SK-N-MC (cell line): Measurements from ENCODE around the gene GNB3.

Experiments
- DNase-seq: peaks from one replicate; pipeline ENCODE4 v3.0.0-alpha.2; 2011; ENCODE audit warnings: low read depth, low spot score
- H3K27ac ChIP-seq: fragments of 200-600 bp; sonication (generic); 2 replicates; pipeline ENCODE4 v1.5.1; 2016; ENCODE audit warnings: mixed run types
- H3K36me3 ChIP-seq: fragments of 200-600 bp; sonication (generic); 2 replicates; pipeline ENCODE4 v1.6.1; 2017; ENCODE audit warnings: antibody characterized with exemption, low read length, mixed read lengths; ENCODE audit not compliant: insufficient read depth
- H3K4me3 ChIP-seq: fragments of 200-600 bp; sonication (generic); 2 replicates; pipeline ENCODE4 v1.5.1; 2016
- H3K9ac ChIP-seq: fragments of 200-600 bp; sonication (generic); 2 replicates; pipeline ENCODE4 v1.8.0; 2017; ENCODE audit warnings: mixed run types, mixed read lengths; ENCODE audit not compliant: insufficient read length
- H3K9me3 ChIP-seq: fragments of 200-600 bp; sonication (generic); 2 replicates; pipeline ENCODE4 v1.6.1; 2017; ENCODE audit warnings: low read depth, mild to moderate bottlenecking, antibody characterized with exemption, low read length, moderate library complexity, mixed read lengths
- EZH2 ChIP-seq: fragments of 200-600 bp; sonication (generic); IDR thresholded peaks from one replicate; pipeline ENCODE4 v1.6.1; 2017; ENCODE audit warnings: antibody characterized with exemption
- FOXP2 ChIP-seq: optimal IDR thresholded peaks from 2 replicates; pipeline ENCODE3; 2011; ENCODE audit warnings: mild to moderate bottlenecking, moderate library complexity; ENCODE audit not compliant: insufficient read depth; ENCODE audit errors: extremely low read length, control extremely low read depth
- POLR2AphosphoS5 ChIP-seq: IDR thresholded peaks from 2 replicates; pipeline ENCODE4 v1.6.1; 2012; ENCODE audit warnings: mild to moderate bottlenecking, low read depth, low read length, borderline replicate concordance

The GNB3 gene

GRCh38 chr12:6821591-6822425 lies 18.9 kb upstream of the GNB3 start, which contains the start of gene GPR162:
Gene GPR162, plus strand, starts transcription at chr12:6821821. Its CDS starts 2,078 bp downstream, at chr12:6823899.
- Histone ChIP-seq H3K36me3 (no peaks in the 10 kb centered on the region), H3K9me3 (no peaks in the 10 kb centered on the region), H3K27ac (peak within 1 kb of the TSS; percentile 42; the same call in 1 of the 2 replicates), H3K9ac (peak within 1 kb of the TSS; percentile 28), H3K4me3 (peak within 1 kb of the TSS; percentile 78)
- DNase-seq = no peak
- TF ChIP-seq POLR2AphosphoS5 = no peak; the same call in 1 of the 2 replicates
- TF ChIP-seq EZH2 = no peak
- TF ChIP-seq FOXP2 = no peak

- TF ChIP-seq POLR2AphosphoS5 = no peak
- TF ChIP-seq FOXP2 = no peak
- no peak for TF ChIP-seq EZH2
- DNase-seq = no peak
- H3K9me3 ChIP-seq = no peaks in the 10 kb centered on the region
- no peaks in the 10 kb centered on the region for H3K36me3 ChIP-seq
- H3K4me3 ChIP-seq = peak overlapping the region; percentile 78
- no peak overlapping the region for H3K9ac ChIP-seq
- no peak overlapping the region for H3K27ac ChIP-seq
Measured at GRCh38 chr12:6822426-6823135, 18.1 kb upstream of the GNB3 start.

GRCh38 chr12:6823182-6824084 lies 17.3 kb upstream of the GNB3 start:
- Histone ChIP-seq H3K4me3 (no peak overlapping the region), H3K27ac (no peak overlapping the region), H3K36me3 (no peaks in the 10 kb centered on the region), H3K9ac (no peak overlapping the region), H3K9me3 (no peaks in the 10 kb centered on the region)
- TF ChIP-seq FOXP2 (no peak), POLR2AphosphoS5 (peak; percentile 17; the same call in 1 of the 2 replicates), EZH2 (no peak)
- no peak for DNase-seq

DNA sequence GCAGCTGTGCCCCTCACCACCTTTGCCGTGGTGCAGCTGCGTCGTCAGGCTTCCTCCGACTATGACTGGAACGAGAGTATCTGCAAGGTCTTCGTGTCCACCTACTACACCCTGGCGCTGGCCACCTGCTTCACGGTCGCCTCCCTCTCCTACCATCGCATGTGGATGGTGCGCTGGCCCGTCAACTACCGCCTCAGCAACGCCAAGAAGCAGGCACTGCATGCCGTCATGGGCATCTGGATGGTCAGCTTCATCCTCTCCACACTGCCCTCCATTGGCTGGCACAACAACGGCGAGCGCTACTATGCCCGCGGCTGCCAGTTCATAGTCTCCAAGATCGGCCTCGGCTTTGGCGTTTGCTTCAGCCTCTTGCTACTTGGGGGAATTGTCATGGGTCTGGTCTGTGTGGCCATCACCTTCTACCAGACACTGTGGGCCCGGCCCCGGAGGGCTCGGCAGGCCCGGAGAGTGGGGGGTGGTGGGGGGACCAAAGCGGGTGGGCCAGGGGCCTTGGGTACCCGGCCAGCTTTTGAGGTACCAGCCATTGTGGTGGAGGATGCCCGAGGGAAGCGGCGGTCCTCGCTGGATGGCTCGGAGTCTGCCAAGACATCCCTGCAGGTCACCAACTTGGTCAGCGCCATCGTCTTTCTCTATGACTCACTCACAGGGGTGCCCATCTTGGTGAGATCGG lies 16.5 kb upstream of the GNB3 start:
- DNase-seq = no peak
- Histone ChIP-seq H3K9me3 (no peaks in the 10 kb centered on the region), H3K9ac (no peak overlapping the region), H3K4me3 (no peak overlapping the region), H3K27ac (no peak overlapping the region), H3K36me3 (no peaks in the 10 kb centered on the region)
- no peak for TF ChIP-seq FOXP2
- TF ChIP-seq EZH2 = no peak
- no peak; the same call in 1 of the 2 replicates for TF ChIP-seq POLR2AphosphoS5

DNA sequence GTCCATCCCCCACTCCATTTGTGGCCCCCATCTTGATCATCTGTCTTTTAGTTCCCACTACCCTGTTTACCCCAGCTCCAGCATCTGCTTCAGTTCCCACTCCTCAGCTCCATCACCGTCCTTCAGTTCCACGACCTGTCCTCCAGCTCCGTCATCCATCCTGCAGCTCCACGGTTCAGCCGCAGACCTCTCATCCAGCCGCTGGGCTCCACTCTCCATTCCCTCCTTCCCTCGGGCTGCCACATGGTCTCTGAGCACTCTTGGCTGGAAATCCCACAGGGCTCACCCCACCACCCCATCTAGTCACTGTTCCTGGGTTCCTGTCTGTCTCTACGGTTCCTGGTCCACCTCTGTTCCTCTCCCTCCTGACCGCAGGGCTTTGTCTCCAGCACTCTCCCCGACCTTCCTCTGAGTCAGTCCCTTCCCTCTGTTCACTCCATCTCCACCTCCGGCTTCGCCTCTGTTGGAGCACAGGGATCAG lies 15.8 kb upstream of the GNB3 start:
- no peak overlapping the region for H3K27ac ChIP-seq
- no peak overlapping the region for H3K9ac ChIP-seq
- H3K36me3 ChIP-seq = no peaks in the 10 kb centered on the region
- no peak for TF ChIP-seq EZH2
- TF ChIP-seq FOXP2 = no peak
- TF ChIP-seq POLR2AphosphoS5 = 0 out of 2 replicates have a peak, but pooled peaks have one; percentile 37
- H3K9me3 ChIP-seq = no peaks in the 10 kb centered on the region
- H3K4me3 ChIP-seq = no peak overlapping the region
- DNase-seq = no peak

DNA sequence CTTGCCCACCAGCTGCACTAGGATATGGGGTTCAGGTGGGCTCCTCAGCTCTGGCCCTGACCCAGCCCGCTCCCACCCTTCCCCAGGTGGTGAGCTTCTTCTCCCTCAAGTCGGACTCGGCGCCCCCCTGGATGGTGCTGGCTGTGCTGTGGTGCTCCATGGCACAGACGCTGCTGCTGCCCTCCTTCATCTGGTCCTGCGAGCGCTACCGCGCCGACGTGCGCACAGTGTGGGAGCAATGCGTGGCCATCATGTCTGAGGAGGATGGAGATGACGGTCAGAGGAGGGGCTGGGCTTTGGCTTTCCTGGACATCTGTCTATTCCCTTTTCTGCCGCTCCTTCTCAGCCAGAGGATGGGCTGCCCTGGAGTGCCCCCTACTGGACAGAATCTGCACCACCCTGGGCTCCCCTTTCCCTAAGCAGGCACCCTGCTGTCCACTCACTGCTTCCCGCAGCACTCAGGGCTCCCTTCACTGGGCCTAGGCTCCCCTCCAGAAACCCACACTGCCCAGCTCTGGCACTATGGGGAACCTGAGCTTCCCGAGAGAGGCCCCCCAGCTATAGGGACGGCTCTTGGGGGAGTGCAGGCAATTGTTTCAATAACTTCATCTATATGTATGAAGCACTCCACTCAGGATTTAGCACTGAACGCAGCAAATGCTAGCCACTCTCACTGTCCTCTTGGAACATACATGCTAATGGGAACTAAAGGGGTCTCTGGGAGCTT lies 15.2 kb upstream of the GNB3 start:
- no peak for TF ChIP-seq EZH2
- no peak for TF ChIP-seq POLR2AphosphoS5
- TF ChIP-seq FOXP2 = no peak
- H3K9me3 ChIP-seq = no peaks in the 10 kb centered on the region
- no peak overlapping the region for H3K9ac ChIP-seq
- no peak overlapping the region for H3K27ac ChIP-seq
- H3K36me3 ChIP-seq = no peaks in the 10 kb centered on the region; the same call in 1 of the 2 replicates
- no peak overlapping the region for H3K4me3 ChIP-seq
- DNase-seq = no peak

DNA sequence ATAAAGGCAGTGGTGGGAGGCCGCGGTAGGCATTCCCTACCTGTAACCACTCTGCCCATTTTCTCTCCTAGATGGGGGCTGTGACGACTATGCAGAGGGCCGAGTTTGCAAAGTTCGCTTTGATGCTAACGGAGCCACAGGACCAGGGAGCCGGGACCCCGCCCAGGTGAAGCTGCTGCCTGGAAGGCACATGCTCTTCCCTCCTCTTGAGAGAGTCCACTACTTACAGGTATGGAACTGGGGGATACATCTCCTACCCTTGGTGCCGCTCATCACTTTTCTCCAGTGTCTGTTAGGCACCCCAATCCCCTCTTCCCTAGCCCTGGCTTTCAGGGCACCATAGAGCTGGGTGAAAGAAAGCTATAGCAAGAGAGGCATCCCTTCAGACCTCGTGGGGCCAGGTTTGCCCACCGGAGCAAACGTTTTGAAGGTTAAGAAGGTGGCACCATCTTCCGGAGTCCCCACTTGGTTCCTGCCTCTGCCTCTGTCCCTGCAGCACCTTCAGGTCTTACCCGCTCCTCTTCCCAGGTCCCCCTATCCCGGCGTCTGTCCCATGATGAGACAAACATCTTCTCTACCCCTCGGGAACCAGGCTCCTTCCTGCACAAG lies 14.5 kb upstream of the GNB3 start:
- TF ChIP-seq POLR2AphosphoS5 (no peak), EZH2 (no peak), FOXP2 (no peak)
- no peak overlapping the region for H3K27ac ChIP-seq
- no peaks in the 10 kb centered on the region; the same call in 1 of the 2 replicates for H3K36me3 ChIP-seq
- H3K9me3 ChIP-seq = no peaks in the 10 kb centered on the region
- no peak for DNase-seq
- no peak overlapping the region for H3K9ac ChIP-seq
- no peak overlapping the region for H3K4me3 ChIP-seq
